Peyer's patch (tissue), 4 donors: Measurements from ENCODE around the gene TTC16.

Experiments
- POLR2A ChIP-seq, 2 donors: fragments of 450-650 bp; IDR thresholded peaks; one replicate each; pipeline ENCODE4 v1.5.1; 2017; ENCODE audit warnings: antibody characterized with exemption in 2 of 2, mild to moderate bottlenecking in 2 of 2, moderate library complexity in 2 of 2
- TF ChIP-seq, protein P1 (sequence below), 6 experiments: fragments of 450-650 bp in 4 of 6; fragments of 200-600 bp in 2 of 6; sonication (generic) in 1 of 6; IDR thresholded peaks; one replicate each; pipeline ENCODE4 v1.5.1; 2017 to 2019; ENCODE audit warnings: antibody characterized with exemption in 6 of 6, mild to moderate bottlenecking in 3 of 6, moderate library complexity in 1 of 6

DNA sequence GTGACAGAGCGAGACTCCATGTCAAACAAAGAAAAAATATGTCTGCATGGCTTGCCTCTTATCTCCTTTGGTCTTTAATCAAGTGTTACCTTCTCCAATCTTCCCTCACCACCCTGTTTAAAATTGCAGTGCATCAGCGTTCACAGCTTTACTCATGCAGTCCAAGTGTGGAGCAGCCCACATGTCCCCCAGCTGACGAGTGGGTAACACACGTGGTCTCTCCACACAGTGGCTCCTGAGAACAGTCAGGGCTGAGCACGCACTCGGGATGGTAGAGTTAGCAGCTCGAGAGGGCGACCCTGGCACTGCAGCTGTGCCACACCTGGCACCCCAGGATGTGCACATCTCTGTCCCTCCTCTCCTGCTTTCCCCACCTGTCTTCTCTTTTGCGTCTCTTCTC lies 35.0 kb upstream of the TTC16 start:
- TF ChIP-seq, protein P1, sequence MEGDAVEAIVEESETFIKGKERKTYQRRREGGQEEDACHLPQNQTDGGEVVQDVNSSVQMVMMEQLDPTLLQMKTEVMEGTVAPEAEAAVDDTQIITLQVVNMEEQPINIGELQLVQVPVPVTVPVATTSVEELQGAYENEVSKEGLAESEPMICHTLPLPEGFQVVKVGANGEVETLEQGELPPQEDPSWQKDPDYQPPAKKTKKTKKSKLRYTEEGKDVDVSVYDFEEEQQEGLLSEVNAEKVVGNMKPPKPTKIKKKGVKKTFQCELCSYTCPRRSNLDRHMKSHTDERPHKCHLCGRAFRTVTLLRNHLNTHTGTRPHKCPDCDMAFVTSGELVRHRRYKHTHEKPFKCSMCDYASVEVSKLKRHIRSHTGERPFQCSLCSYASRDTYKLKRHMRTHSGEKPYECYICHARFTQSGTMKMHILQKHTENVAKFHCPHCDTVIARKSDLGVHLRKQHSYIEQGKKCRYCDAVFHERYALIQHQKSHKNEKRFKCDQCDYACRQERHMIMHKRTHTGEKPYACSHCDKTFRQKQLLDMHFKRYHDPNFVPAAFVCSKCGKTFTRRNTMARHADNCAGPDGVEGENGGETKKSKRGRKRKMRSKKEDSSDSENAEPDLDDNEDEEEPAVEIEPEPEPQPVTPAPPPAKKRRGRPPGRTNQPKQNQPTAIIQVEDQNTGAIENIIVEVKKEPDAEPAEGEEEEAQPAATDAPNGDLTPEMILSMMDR (IDR thresholded peaks at IDR 0.05), result no peak
- TF ChIP-seq POLR2A (IDR thresholded peaks at IDR 0.05), result no peak
